ENCODE data around the gene IQCM. TPM values are rescaled to one million over a fixed set of nuclear protein-coding genes. Genes with fewer than 3 reads are reported as not detected.
A peak's percentile ranks its signal among the peaks of the same experiment; 100 is the strongest.

Gene IQCM
- polyA plus RNA-seq, 2 of the 4 experiments (the other 2 are of a cell fraction), result 0.05 TPM; not detected in 1

- H3K4me2 ChIP-seq, result no peak overlapping the region
- ATAC-seq, result no peak
- TF ChIP-seq MAX (IDR thresholded peaks at IDR 0.05), result no peak
- no peak for TF ChIP-seq CTCF (IDR thresholded peaks at IDR 0.05)
- TF ChIP-seq ZSCAN20 (CRISPR knock-in tag; IDR thresholded peaks at IDR 0.05), result no peak
- ChIA-PET CTCF (no interaction called here), POLR2A (no interaction called here)
- H3K9me3 ChIP-seq, result no peaks in the 10 kb centered on the region
- no peaks in the 10 kb centered on the region for H3K4me1 ChIP-seq
- no peak overlapping the region for H3K27ac ChIP-seq
- DNase-seq (ENCODE audit: low read depth in 1 of 2, low spot score in 1 of 2), result peak in 1 of 2 experiments; percentile 1
- FAIRE-seq, result no peak
- 29% methylated on average over 1 of the region's 1 CpG for WGBS (ENCODE audit: missing lambda C conversion rate)
- no peak overlapping the region for H3K4me3 ChIP-seq
Observed at GRCh38 chr4:149465955-149466354, 349.7 kb downstream of the IQCM start.

GRCh38 chr4:149443537-149443936 lies 372.1 kb downstream of the IQCM start:
- Histone ChIP-seq H3K9me3 (no peaks in the 10 kb centered on the region), H3K4me3 (no peak overlapping the region), H3K4me1 (no peaks in the 10 kb centered on the region), H3K27ac (no peak overlapping the region), H3K4me2 (no peak overlapping the region)
- 42% methylated on average over 2 of the region's 2 CpGs for WGBS (ENCODE audit: missing lambda C conversion rate)
- FAIRE-seq (no peak), ATAC-seq (no peak), DNase-seq (ENCODE audit: low read depth in 1 of 2, low spot score in 1 of 2) (no peak)
- ChIA-PET CTCF (no interaction called here), POLR2A (no interaction called here)
- TF ChIP-seq MAZ (IDR thresholded peaks at IDR 0.05; ENCODE audit: borderline replicate concordance, low read depth, low read length), result no peak
- TF ChIP-seq TFCP2L1 (CRISPR knock-in tag; IDR thresholded peaks at IDR 0.05), result no peak
- no peak for TF ChIP-seq HDAC2 (IDR thresholded peaks at IDR 0.05)
- TF ChIP-seq ATOH8 (CRISPR knock-in tag; IDR thresholded peaks at IDR 0.05; ENCODE audit: low read depth), result no peak
- no peak for TF ChIP-seq RAD21 (conservative IDR thresholded peaks at IDR 0.05 in 1 of 2, IDR thresholded peaks at IDR 0.05 in 1 of 2)

GRCh38 chr4:149441338-149441737 lies 374.3 kb downstream of the IQCM start:
- ChIA-PET CTCF (no interaction called here), POLR2A (no interaction called here)
- H3K4me1 ChIP-seq, result no peaks in the 10 kb centered on the region
- FAIRE-seq (no peak), ATAC-seq (no peak), DNase-seq (ENCODE audit: low read depth in 1 of 2, low spot score in 1 of 2) (no peak)
- H3K4me2 ChIP-seq, result no peak overlapping the region
- TF ChIP-seq REST (IDR thresholded peaks at IDR 0.05) (no peak), MAX (IDR thresholded peaks at IDR 0.05) (no peak), TFCP2L1 (CRISPR knock-in tag; IDR thresholded peaks at IDR 0.05) (no peak), KDM1A (IDR thresholded peaks at IDR 0.05; ENCODE audit: low read depth) (no peak), RNF2 (IDR thresholded peaks at IDR 0.05; ENCODE audit: borderline replicate concordance, low read depth) (no peak), PBX3 (IDR thresholded peaks at IDR 0.05) (no peak), ZNF302 (CRISPR knock-in tag; IDR thresholded peaks at IDR 0.05) (no peak), MAFK (IDR thresholded peaks at IDR 0.05; ENCODE audit: partially characterized antibody) (no peak), ZC3H11A (IDR thresholded peaks at IDR 0.05) (no peak), ESRRA (IDR thresholded peaks at IDR 0.05; ENCODE audit: borderline replicate concordance, low read length) (no peak), ZSCAN20 (CRISPR knock-in tag; IDR thresholded peaks at IDR 0.05) (no peak), CBX8 (IDR thresholded peaks at IDR 0.05) (no peak), BHLHE40 (IDR thresholded peaks at IDR 0.05; ENCODE audit: low read depth, low read length) (no peak), RARB (CRISPR knock-in tag; IDR thresholded peaks at IDR 0.05) (no peak), NFE2L2 (conservative IDR thresholded peaks at IDR 0.05; ENCODE audit: low read length) (no peak), CBX2 (IDR thresholded peaks at IDR 0.05; ENCODE audit: borderline replicate concordance, low read depth) (no peak), NPAS2 (CRISPR knock-in tag; IDR thresholded peaks at IDR 0.05; ENCODE audit: borderline replicate concordance) (no peak)
- no peaks in the 10 kb centered on the region for H3K9me3 ChIP-seq
- H3K4me3 ChIP-seq, result no peak overlapping the region
- WGBS (ENCODE audit: missing lambda C conversion rate), result 67% methylated on average over 1 of the region's 1 CpG
- no peak overlapping the region for H3K27ac ChIP-seq

Data from A549 (cell line).